Measurements from ENCODE around the gene RBMS1. TPM values are rescaled to one million over a fixed set of nuclear protein-coding genes. Genes with fewer than 3 reads are reported as not detected.

The RBMS1 gene
- total and polyA plus RNA-seq, 8 donors, result 91.7 to 133 (median 119) TPM

GRCh38 chr2:160300203-160300602 lies 193.4 kb downstream of the RBMS1 start:
- Histone ChIP-seq H3K4me1 (peaks cover 11 to 26% of the 10 kb centered on the region in 2 donors), H3K9me3 (no peaks in the 10 kb centered on the region), H3K27ac (no peak overlapping the region), H3K27me3 (no peaks in the 10 kb centered on the region), H3K4me3 (no peak overlapping the region), H3K36me3 (peaks cover 0 to 58% of the 10 kb centered on the region in 2 donors)
- TF ChIP-seq, protein P1, sequence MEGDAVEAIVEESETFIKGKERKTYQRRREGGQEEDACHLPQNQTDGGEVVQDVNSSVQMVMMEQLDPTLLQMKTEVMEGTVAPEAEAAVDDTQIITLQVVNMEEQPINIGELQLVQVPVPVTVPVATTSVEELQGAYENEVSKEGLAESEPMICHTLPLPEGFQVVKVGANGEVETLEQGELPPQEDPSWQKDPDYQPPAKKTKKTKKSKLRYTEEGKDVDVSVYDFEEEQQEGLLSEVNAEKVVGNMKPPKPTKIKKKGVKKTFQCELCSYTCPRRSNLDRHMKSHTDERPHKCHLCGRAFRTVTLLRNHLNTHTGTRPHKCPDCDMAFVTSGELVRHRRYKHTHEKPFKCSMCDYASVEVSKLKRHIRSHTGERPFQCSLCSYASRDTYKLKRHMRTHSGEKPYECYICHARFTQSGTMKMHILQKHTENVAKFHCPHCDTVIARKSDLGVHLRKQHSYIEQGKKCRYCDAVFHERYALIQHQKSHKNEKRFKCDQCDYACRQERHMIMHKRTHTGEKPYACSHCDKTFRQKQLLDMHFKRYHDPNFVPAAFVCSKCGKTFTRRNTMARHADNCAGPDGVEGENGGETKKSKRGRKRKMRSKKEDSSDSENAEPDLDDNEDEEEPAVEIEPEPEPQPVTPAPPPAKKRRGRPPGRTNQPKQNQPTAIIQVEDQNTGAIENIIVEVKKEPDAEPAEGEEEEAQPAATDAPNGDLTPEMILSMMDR (IDR thresholded peaks at IDR 0.05), result no peak
- intact Hi-C loops (cut with DNase I), result no loop called here
- DNase-seq, result no peak
- no peak for ATAC-seq

DNA sequence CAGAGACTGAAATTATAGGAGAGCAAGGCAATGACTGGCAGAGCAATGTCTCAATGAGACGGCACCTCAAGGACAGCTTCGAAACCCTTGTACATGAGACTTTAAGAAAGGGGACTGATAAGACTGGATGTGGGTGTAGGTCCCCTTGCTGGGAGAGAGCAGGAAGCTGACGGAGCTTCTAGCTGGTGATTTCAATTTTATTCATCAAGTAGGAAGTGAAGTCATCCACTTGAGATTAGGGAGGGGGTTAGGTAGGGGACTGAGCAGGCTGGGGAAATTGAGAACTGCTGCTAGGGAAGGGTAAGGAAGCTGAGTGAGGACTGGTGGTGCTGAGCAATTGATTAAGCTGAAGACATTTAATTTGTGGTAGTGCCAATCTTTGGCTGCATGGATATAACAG lies 194.1 kb downstream of the RBMS1 start:
- TF ChIP-seq, protein P1 (IDR thresholded peaks at IDR 0.05), result no peak
- Histone ChIP-seq H3K27ac (no peak overlapping the region), H3K36me3 (peaks cover 0 to 58% of the 10 kb centered on the region in 2 donors)

GRCh38 chr2:160298960-160299359 lies 194.6 kb downstream of the RBMS1 start:
- peaks cover 0 to 58% of the 10 kb centered on the region in 2 donors for H3K36me3 ChIP-seq
- H3K4me3 ChIP-seq, result no peak overlapping the region
- intact Hi-C loops (cut with DNase I), result no loop called here
- TF ChIP-seq, protein P1 (IDR thresholded peaks at IDR 0.05), result no peak
- H3K27ac ChIP-seq, result no peak overlapping the region
- no peaks in the 10 kb centered on the region for H3K9me3 ChIP-seq
- no peaks in the 10 kb centered on the region for H3K27me3 ChIP-seq
- H3K4me1 ChIP-seq, result peaks cover 5 to 34% of the 10 kb centered on the region in 2 donors
- ATAC-seq, result no peak
- DNase-seq, result no peak

More for the DNA sequence above, 194.1 kb downstream of the RBMS1 start:
- intact Hi-C loops (cut with DNase I), result no loop called here
- Histone ChIP-seq H3K27me3 (no peaks in the 10 kb centered on the region), H3K4me3 (no peak overlapping the region), H3K9me3 (no peaks in the 10 kb centered on the region), H3K4me1 (peaks cover 11 to 28% of the 10 kb centered on the region in 2 donors)
- ATAC-seq, result peak; percentile 52
- DNase-seq, result no peak

DNA sequence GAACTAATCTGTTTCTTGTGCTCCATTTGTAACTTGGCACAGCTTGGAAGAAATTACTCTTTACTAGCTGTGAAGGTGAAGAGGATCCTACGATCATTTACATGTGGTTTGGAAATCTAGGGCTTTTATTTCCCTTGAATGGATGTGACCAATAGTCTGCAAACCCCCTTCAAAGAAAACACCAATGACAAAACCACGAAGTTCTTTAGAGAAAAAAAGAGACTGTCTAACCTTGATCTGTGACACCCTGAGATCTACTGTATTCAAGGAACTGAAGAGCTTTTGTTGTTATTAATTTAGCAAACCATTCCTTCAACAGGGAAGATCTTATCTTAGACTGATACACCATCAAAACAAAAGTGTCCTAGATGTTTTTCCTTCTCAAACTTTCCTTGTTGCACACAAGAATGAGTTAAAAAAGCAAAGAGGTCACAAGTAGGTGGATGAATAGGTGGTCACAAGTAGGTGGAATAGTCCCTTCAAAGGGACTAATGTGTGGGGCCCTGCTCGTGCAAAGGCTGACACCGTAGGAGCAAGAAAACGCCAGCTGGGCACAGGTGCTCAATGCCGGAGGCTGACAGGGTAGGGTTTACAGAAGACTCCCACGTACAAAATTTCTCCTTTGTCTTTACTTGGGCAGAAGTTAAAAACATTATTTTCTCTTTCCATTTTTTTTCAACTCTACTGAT lies 197.9 kb downstream of the RBMS1 start:
- no peaks in the 10 kb centered on the region for H3K27me3 ChIP-seq
- TF ChIP-seq, protein P1 (IDR thresholded peaks at IDR 0.05), result no peak
- no peak overlapping the region for H3K4me3 ChIP-seq
- H3K27ac ChIP-seq, result peak overlapping the region; percentile 69 to 75
- no peak for ATAC-seq
- H3K9me3 ChIP-seq, result no peaks in the 10 kb centered on the region
- peaks cover 0 to 53% of the 10 kb centered on the region in 2 donors for H3K36me3 ChIP-seq
- no peak for DNase-seq
- H3K4me1 ChIP-seq, result peaks cover under 1 to 55% of the 10 kb centered on the region in 2 donors
- intact Hi-C loops (cut with DNase I), result no loop called here

- ATAC-seq (no peak), DNase-seq (no peak)
- no peaks in the 10 kb centered on the region for H3K9me3 ChIP-seq
- peaks cover 0 to 48% of the 10 kb centered on the region in 2 donors for H3K36me3 ChIP-seq
- H3K4me1 ChIP-seq, result peaks cover 8 to 57% of the 10 kb centered on the region in 2 donors
- intact Hi-C loops (cut with DNase I), result no loop called here
- TF ChIP-seq, protein P1 (IDR thresholded peaks at IDR 0.05), result no peak
- H3K4me3 ChIP-seq, result no peak overlapping the region
- no peaks in the 10 kb centered on the region for H3K27me3 ChIP-seq
- peak overlapping the region; percentile 69 to 75 for H3K27ac ChIP-seq
Measured at GRCh38 chr2:160294889-160295288, 198.7 kb downstream of the RBMS1 start.

Measured in left lung (tissue), 10 donors.